GM23338 (cell line): ENCODE data around the gene SIM1. TPM values are rescaled to one million over a fixed set of nuclear protein-coding genes. Genes with fewer than 3 reads are reported as not detected.

Experiments used
- ATAC-seq: fragments of 200-7000 bp; cut with Tn5 transposase; 3 replicates; pipeline ENCODE4 v1.9.1; 2020
- DNase-seq: peaks from one replicate; pipeline ENCODE4 v3.0.0-alpha.2; 2015; ENCODE audit warnings: low spot score
- H2AFZ ChIP-seq: fragments of 200-600 bp; sonication (generic); 2 replicates; pipeline ENCODE4 v1.8.0; 2016; ENCODE audit warnings: antibody characterized with exemption, mild to moderate bottlenecking, moderate library complexity
- H3F3A ChIP-seq: fragments of 200-600 bp; sonication (generic); replicated peaks from 2 replicates; pipeline ENCODE4 v1.8.0; 2017; ENCODE audit warnings: antibody characterized with exemption, mixed run types, low read depth
- H3K27ac ChIP-seq: fragments of 200-600 bp; sonication (generic); 2 replicates; pipeline ENCODE4 v1.6.1; 2016; ENCODE audit warnings: low read depth
- H3K27me3 ChIP-seq: fragments of 200-600 bp; sonication (generic); 2 replicates; pipeline ENCODE4 v1.8.0; 2016; ENCODE audit warnings: mild to moderate bottlenecking, mixed run types, moderate library complexity; ENCODE audit not compliant: insufficient read depth
- H3K36me3 ChIP-seq: fragments of 200-600 bp; sonication (generic); 2 replicates; pipeline ENCODE4 v1.8.0; 2016; ENCODE audit warnings: mild to moderate bottlenecking; ENCODE audit not compliant: insufficient read depth
- H3K4me1 ChIP-seq: fragments of 200-600 bp; sonication (generic); 2 replicates; pipeline ENCODE4 v1.8.0; 2016; ENCODE audit warnings: mild to moderate bottlenecking, moderate library complexity; ENCODE audit not compliant: insufficient read depth
- H3K4me2 ChIP-seq: fragments of 200-600 bp; sonication (generic); 2 replicates; pipeline ENCODE4 v1.7.1; 2017; ENCODE audit warnings: mixed run types
- H3K4me3 ChIP-seq: fragments of 200-600 bp; sonication (generic); 2 replicates; pipeline ENCODE4 v1.6.1; 2016; ENCODE audit warnings: mixed run types
- H3K79me2 ChIP-seq: fragments of 200-600 bp; sonication (generic); replicated peaks from 2 replicates; pipeline ENCODE4 v1.8.0; 2017; ENCODE audit warnings: mild to moderate bottlenecking; ENCODE audit not compliant: insufficient read depth
- H3K9me2 ChIP-seq: fragments of 200-600 bp; sonication (generic); 2 replicates; pipeline ENCODE4 v1.8.0; 2017; ENCODE audit not compliant: insufficient read depth
- H4K20me1 ChIP-seq: fragments of 200-600 bp; sonication (generic); replicated peaks from 2 replicates; pipeline ENCODE4 v1.8.0; 2017; ENCODE audit warnings: mild to moderate bottlenecking; ENCODE audit not compliant: insufficient read depth
- H3K27ac Mint-ChIP-seq: 2 replicates; pipeline ENCODE4 v1.8.0; 2020; ENCODE audit warnings: inconsistent platforms, mild to moderate bottlenecking, moderate library complexity, mixed read lengths
- H3K27me3 Mint-ChIP-seq: 3 replicates; pipeline ENCODE4 v1.8.0; 2022; ENCODE audit warnings: low read depth, mild to moderate bottlenecking, moderate library complexity, mixed read lengths, inconsistent platforms; ENCODE audit not compliant: insufficient read depth, poor library complexity
- H3K36me3 Mint-ChIP-seq: 3 replicates; pipeline ENCODE4 v1.8.0; 2021; ENCODE audit warnings: low read depth, mild to moderate bottlenecking, inconsistent platforms, moderate library complexity, mixed read lengths
- H3K4me1 Mint-ChIP-seq: 3 replicates; pipeline ENCODE4 v1.8.0; 2020; ENCODE audit warnings: mild to moderate bottlenecking, inconsistent platforms, mixed read lengths
- H3K4me3 Mint-ChIP-seq: 3 replicates; pipeline ENCODE4 v1.8.0; 2021; ENCODE audit warnings: moderate library complexity, mild to moderate bottlenecking, inconsistent platforms, mixed read lengths
- H3K9me3 Mint-ChIP-seq: 3 replicates; pipeline ENCODE4 v1.8.0; 2020; ENCODE audit warnings: moderate library complexity, mild to moderate bottlenecking, inconsistent platforms, mixed read lengths
- CREB1 ChIP-seq: fragments of 250-450 bp; sonication (Bioruptor Pico); IDR thresholded peaks from 2 replicates; pipeline ENCODE4 v1.5.0; 2020; ENCODE audit warnings: low read depth, mild to moderate bottlenecking, moderate library complexity
- EZH2 ChIP-seq: fragments of 200-600 bp; sonication (generic); IDR thresholded peaks from one replicate; pipeline ENCODE4 v1.8.0; 2017; ENCODE audit warnings: antibody characterized with exemption, mild to moderate bottlenecking, low read depth; ENCODE audit not compliant: unreplicated experiment
- EZH2phosphoT487 ChIP-seq: fragments of 200-600 bp; sonication (generic); IDR thresholded peaks from one replicate; pipeline ENCODE4 v1.8.1; 2018; ENCODE audit warnings: antibody characterized with exemption; ENCODE audit not compliant: unreplicated experiment
- JUNB ChIP-seq: IDR thresholded peaks from one replicate; pipeline ENCODE4 v1.6.1; 2016; ENCODE audit warnings: antibody characterized with exemption; ENCODE audit not compliant: unreplicated experiment
- NANOG ChIP-seq: IDR thresholded peaks from 2 replicates; pipeline ENCODE4 v1.6.1; 2016; ENCODE audit warnings: antibody characterized with exemption, borderline replicate concordance
- POLR2AphosphoS5 ChIP-seq: IDR thresholded peaks from 2 replicates; pipeline ENCODE4 v1.6.1; 2016; ENCODE audit warnings: antibody characterized with exemption, low read depth
- STAT1 ChIP-seq: IDR thresholded peaks from one replicate; pipeline ENCODE4 v1.6.1; 2016; ENCODE audit warnings: antibody characterized with exemption; ENCODE audit not compliant: unreplicated experiment
- ZNF114 ChIP-seq: fragments of 250-450 bp; sonication (Bioruptor Pico); IDR thresholded peaks from 2 replicates; pipeline ENCODE4 v1.5.0; 2020; ENCODE audit warnings: mild to moderate bottlenecking, moderate library complexity
- ZNF331 ChIP-seq: fragments of 250-450 bp; sonication (Bioruptor Pico); IDR thresholded peaks from 2 replicates; pipeline ENCODE4 v1.5.0; 2020; ENCODE audit warnings: low read depth, mild to moderate bottlenecking, moderate library complexity
- ZNF462 ChIP-seq: fragments of 250-450 bp; sonication (Bioruptor Pico); IDR thresholded peaks from 2 replicates; pipeline ENCODE4 v1.5.0; 2020; ENCODE audit warnings: mild to moderate bottlenecking, moderate library complexity
- polyA plus RNA-seq: library from polyadenylated mRNA; unstranded; fragments of >200 nt; fragmentation: Nextera tagmentation; extraction: Ambion mirVana; gene quantifications from 2 replicates; pipeline ENCODE4 v1.2.1, GENCODE V29; 2016
- total RNA-seq: library from RNA; depleted of rRNA; stranded (reverse); fragments of >200 nt; shearing (Covaris generic); gene quantifications from 2 replicates; pipeline ENCODE4 v1.2.3, GENCODE V29; 2014
- TF ChIP-seq, protein P1 (sequence below), 2 experiments: fragments of 200-600 bp in 1 of 2; sonication (generic) in 1 of 2; conservative IDR thresholded peaks; 2 replicates each; pipeline versions ENCODE4 v1.5.1 to v1.6.1; 2016 to 2017; ENCODE audit warnings: antibody characterized with exemption in 2 of 2, low read depth in 2 of 2, mild to moderate bottlenecking in 2 of 2, moderate library complexity in 1 of 2
- TF ChIP-seq, protein P2 (sequence below): IDR thresholded peaks from 2 replicates; pipeline ENCODE4 v1.6.1; 2016; ENCODE audit warnings: antibody characterized with exemption
- TF ChIP-seq, protein P3 (sequence below): IDR thresholded peaks from one replicate; pipeline ENCODE4 v1.6.1; 2018; ENCODE audit warnings: antibody characterized with exemption; ENCODE audit not compliant: unreplicated experiment

Gene SIM1
- total and polyA plus RNA-seq, 2 experiments from 2014 or later: 0.42 to 0.49 TPM

GRCh38 chr6:100381111-100381510 lies 83.6 kb downstream of the SIM1 start:
- Mint-ChIP-seq H3K4me1 (peaks cover 13% of the 10 kb centered on the region), H3K27me3 (no peaks in the 10 kb centered on the region), H3K27ac (no peak overlapping the region), H3K9me3 (no peaks in the 10 kb centered on the region), H3K36me3 (no peaks in the 10 kb centered on the region), H3K4me3 (no peak overlapping the region)
- Histone ChIP-seq H3K4me3 (no peak overlapping the region), H3K4me1 (peaks cover 5% of the 10 kb centered on the region; the same call in 1 of the 2 replicates), H2AFZ (no peak overlapping the region), H3K27me3 (no peaks in the 10 kb centered on the region), H3K79me2 (no peaks in the 10 kb centered on the region), H3K9me2 (no peaks in the 10 kb centered on the region), H3K27ac (no peak overlapping the region), H4K20me1 (no peaks in the 10 kb centered on the region), H3F3A (no peaks in the 10 kb centered on the region), H3K4me2 (no peak overlapping the region), H3K36me3 (no peaks in the 10 kb centered on the region)
- ATAC-seq: no peak
- TF ChIP-seq, protein P1, sequence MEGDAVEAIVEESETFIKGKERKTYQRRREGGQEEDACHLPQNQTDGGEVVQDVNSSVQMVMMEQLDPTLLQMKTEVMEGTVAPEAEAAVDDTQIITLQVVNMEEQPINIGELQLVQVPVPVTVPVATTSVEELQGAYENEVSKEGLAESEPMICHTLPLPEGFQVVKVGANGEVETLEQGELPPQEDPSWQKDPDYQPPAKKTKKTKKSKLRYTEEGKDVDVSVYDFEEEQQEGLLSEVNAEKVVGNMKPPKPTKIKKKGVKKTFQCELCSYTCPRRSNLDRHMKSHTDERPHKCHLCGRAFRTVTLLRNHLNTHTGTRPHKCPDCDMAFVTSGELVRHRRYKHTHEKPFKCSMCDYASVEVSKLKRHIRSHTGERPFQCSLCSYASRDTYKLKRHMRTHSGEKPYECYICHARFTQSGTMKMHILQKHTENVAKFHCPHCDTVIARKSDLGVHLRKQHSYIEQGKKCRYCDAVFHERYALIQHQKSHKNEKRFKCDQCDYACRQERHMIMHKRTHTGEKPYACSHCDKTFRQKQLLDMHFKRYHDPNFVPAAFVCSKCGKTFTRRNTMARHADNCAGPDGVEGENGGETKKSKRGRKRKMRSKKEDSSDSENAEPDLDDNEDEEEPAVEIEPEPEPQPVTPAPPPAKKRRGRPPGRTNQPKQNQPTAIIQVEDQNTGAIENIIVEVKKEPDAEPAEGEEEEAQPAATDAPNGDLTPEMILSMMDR (conservative IDR thresholded peaks at IDR 0.05; ENCODE audit: low read depth in 2 of 2): no peak
- TF ChIP-seq EZH2phosphoT487 (no peak), ZNF114 (no peak), CREB1 (no peak), ZNF331 (CRISPR knock-in tag) (no peak), JUNB (no peak), NANOG (no peak), STAT1 (no peak), ZNF462 (CRISPR knock-in tag) (no peak), EZH2 (no peak), POLR2AphosphoS5 (no peak)
- TF ChIP-seq, protein P2, sequence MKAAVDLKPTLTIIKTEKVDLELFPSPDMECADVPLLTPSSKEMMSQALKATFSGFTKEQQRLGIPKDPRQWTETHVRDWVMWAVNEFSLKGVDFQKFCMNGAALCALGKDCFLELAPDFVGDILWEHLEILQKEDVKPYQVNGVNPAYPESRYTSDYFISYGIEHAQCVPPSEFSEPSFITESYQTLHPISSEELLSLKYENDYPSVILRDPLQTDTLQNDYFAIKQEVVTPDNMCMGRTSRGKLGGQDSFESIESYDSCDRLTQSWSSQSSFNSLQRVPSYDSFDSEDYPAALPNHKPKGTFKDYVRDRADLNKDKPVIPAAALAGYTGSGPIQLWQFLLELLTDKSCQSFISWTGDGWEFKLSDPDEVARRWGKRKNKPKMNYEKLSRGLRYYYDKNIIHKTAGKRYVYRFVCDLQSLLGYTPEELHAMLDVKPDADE: no peak
- TF ChIP-seq, protein P3, sequence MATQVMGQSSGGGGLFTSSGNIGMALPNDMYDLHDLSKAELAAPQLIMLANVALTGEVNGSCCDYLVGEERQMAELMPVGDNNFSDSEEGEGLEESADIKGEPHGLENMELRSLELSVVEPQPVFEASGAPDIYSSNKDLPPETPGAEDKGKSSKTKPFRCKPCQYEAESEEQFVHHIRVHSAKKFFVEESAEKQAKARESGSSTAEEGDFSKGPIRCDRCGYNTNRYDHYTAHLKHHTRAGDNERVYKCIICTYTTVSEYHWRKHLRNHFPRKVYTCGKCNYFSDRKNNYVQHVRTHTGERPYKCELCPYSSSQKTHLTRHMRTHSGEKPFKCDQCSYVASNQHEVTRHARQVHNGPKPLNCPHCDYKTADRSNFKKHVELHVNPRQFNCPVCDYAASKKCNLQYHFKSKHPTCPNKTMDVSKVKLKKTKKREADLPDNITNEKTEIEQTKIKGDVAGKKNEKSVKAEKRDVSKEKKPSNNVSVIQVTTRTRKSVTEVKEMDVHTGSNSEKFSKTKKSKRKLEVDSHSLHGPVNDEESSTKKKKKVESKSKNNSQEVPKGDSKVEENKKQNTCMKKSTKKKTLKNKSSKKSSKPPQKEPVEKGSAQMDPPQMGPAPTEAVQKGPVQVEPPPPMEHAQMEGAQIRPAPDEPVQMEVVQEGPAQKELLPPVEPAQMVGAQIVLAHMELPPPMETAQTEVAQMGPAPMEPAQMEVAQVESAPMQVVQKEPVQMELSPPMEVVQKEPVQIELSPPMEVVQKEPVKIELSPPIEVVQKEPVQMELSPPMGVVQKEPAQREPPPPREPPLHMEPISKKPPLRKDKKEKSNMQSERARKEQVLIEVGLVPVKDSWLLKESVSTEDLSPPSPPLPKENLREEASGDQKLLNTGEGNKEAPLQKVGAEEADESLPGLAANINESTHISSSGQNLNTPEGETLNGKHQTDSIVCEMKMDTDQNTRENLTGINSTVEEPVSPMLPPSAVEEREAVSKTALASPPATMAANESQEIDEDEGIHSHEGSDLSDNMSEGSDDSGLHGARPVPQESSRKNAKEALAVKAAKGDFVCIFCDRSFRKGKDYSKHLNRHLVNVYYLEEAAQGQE: no peak
- DNase-seq: no peak
